MCF 10A (cell line): ENCODE data around the gene ADAMTS4. TPM values are rescaled to one million over a fixed set of nuclear protein-coding genes. Genes with fewer than 3 reads are reported as not detected.

Experiments used
- BruUV-seq: library from RNA; stranded (reverse); fragments of 400-500 nt; replicated peaks from 2 replicates; lab custom pipeline; 2021; lab: Mats Ljungman, UMichigan
- CTCF ChIA-PET: fragments of 300-600 bp; sonication (Branson Sonifier 250); formaldehyde crosslinking; extraction: SDS; loops from one replicate; lab custom pipeline; 2021; ENCODE audit warnings: antibody characterized with exemption, inconsistent platforms; lab: Yijun Ruan, JAX
- POLR2A ChIA-PET: fragments of 300-600, 350-650 bp; sonication (Branson Sonifier 250); formaldehyde crosslinking; extraction: SDS; loops from one replicate; lab custom pipeline; 2020; ENCODE audit warnings: antibody characterized with exemption, inconsistent platforms; lab: Yijun Ruan, JAX
- DNase-seq: peaks from one replicate; pipeline ENCODE4 v3.0.0-alpha.2; 2018; ENCODE audit not compliant: unreplicated experiment
- H3K27ac Mint-ChIP-seq: one replicate; pipeline ENCODE4 v1.8.0; 2022; ENCODE audit warnings: mild to moderate bottlenecking, low read depth, mixed read lengths; ENCODE audit not compliant: unreplicated experiment
- H3K27me3 Mint-ChIP-seq: one replicate; pipeline ENCODE4 v1.8.0; 2022; ENCODE audit warnings: mixed read lengths; ENCODE audit not compliant: insufficient read depth, unreplicated experiment
- H3K36me3 Mint-ChIP-seq: one replicate; pipeline ENCODE4 v1.8.0; 2022; ENCODE audit warnings: mild to moderate bottlenecking, moderate library complexity, mixed read lengths; ENCODE audit not compliant: insufficient read depth, unreplicated experiment
- H3K4me1 Mint-ChIP-seq: one replicate; pipeline ENCODE4 v1.8.0; 2022; ENCODE audit warnings: mixed read lengths; ENCODE audit not compliant: insufficient read depth, unreplicated experiment
- H3K4me3 Mint-ChIP-seq: one replicate; pipeline ENCODE4 v1.8.0; 2022; ENCODE audit warnings: mild to moderate bottlenecking, moderate library complexity, mixed read lengths; ENCODE audit not compliant: unreplicated experiment
- H3K9me3 Mint-ChIP-seq: one replicate; pipeline ENCODE4 v1.8.0; 2022; ENCODE audit warnings: mixed read lengths; ENCODE audit not compliant: unreplicated experiment
- CTCF ChIP-seq: fragments of 200-600 bp; IDR thresholded peaks from one replicate; pipeline ENCODE4 v1.8.0; 2022; ENCODE audit warnings: antibody characterized with exemption, mild to moderate bottlenecking; ENCODE audit not compliant: unreplicated experiment
- intact Hi-C: fragments of 100-400 bp; cut with micrococcal nuclease; formaldehyde crosslinking; loops from 2 replicates; pipeline ENCODE4 v1.14.1; 2022
- total RNA-seq: library from RNA; stranded (reverse); gene quantifications from 2 replicates; pipeline ENCODE4 v1.2.3, GENCODE V29; 2022

Gene ADAMTS4
- total RNA-seq, 1 experiment from 2014 or later = not detected

- TSS peak; percentile 93 for BruUV-seq
These were observed 32.8 kb downstream of the ADAMTS4 start, which contains the start of gene PPOX for GRCh38 chr1:161165742-161166668. Gene PPOX (plus strand): TSS chr1:161166426. CDS start chr1:161166848, 422 bp downstream.

GRCh38 chr1:161164901-161165610 lies 33.8 kb downstream of the ADAMTS4 start:
- DNase-seq = no peak
- intact Hi-C loops = no loop called here
- TF ChIP-seq CTCF = no peak
- Mint-ChIP-seq H3K27me3 (no peaks in the 10 kb centered on the region), H3K4me3 (peak overlapping the region; percentile 98), H3K4me1 (peaks cover 51% of the 10 kb centered on the region), H3K9me3 (no peaks in the 10 kb centered on the region), H3K36me3 (peaks cover 57% of the 10 kb centered on the region), H3K27ac (peak overlapping the region; percentile 100)
- CTCF ChIA-PET = interaction anchor here (0.5 to 4.9 kb wide), 28 partner anchors 8 to 1374 kb away, joined by 3 to 56 read pairs (median 5); partner anchors contain the start of genes ADAMTS4, B4GALT3, NDUFS2 and TOMM40L
- BruUV-seq = no TSS peak
- POLR2A ChIA-PET = interaction anchor here (0.6 to 5.5 kb wide), 24 partner anchors 8 to 226 kb away, joined by 3 to 101 read pairs (median 7); partner anchors contain the start of genes B4GALT3, DEDD, F11R and NDUFS2

More at GRCh38 chr1:161165742-161166668, 32.8 kb downstream of the ADAMTS4 start, which contains the start of gene PPOX:
- DNase-seq = peak; percentile 100
- intact Hi-C loops = loop anchor here (1.0 to 2.0 kb wide), 3 partner anchors 11 to 47 kb away; partner anchors contain the start of genes B4GALT3, NDUFS2, NIT1 and PFDN2
- Mint-ChIP-seq H3K4me1 (peaks cover 47% of the 10 kb centered on the region), H3K27ac (peak within 1 kb of the TSS; percentile 100), H3K4me3 (peak within 1 kb of the TSS; percentile 98), H3K27me3 (no peaks in the 10 kb centered on the region), H3K9me3 (no peaks in the 10 kb centered on the region), H3K36me3 (peaks cover 65% of the 10 kb centered on the region)
- peak; percentile 36 for TF ChIP-seq CTCF
- ChIA-PET POLR2A (interaction anchor here (0.6 to 5.5 kb wide), 30 partner anchors 9 to 225 kb away, joined by 3 to 101 read pairs (median 6); partner anchors contain the start of genes B4GALT3, DEDD, F11R and NDUFS2), CTCF (interaction anchor here (0.6 to 4.9 kb wide), 40 partner anchors 9 to 1373 kb away, joined by 3 to 56 read pairs (median 4); partner anchors contain the start of genes ADAMTS4, APOA2, B4GALT3 and NDUFS2)

GRCh38 chr1:161163793-161164192 lies 35.1 kb downstream of the ADAMTS4 start:
- Mint-ChIP-seq H3K4me1 (peaks cover 58% of the 10 kb centered on the region), H3K27ac (peak overlapping the region; percentile 100), H3K4me3 (no peak overlapping the region), H3K36me3 (peaks cover 51% of the 10 kb centered on the region), H3K9me3 (no peaks in the 10 kb centered on the region), H3K27me3 (no peaks in the 10 kb centered on the region)
- ChIA-PET POLR2A (interaction anchor here (3.9 to 5.3 kb wide), 4 partner anchors 10 to 47 kb away, joined by 51 to 77 read pairs (median 64); partner anchors contain the start of genes DEDD, NDUFS2, NIT1 and PFDN2), CTCF (interaction anchor here (0.6 to 4.9 kb wide), 6 partner anchors 17 to 218 kb away, joined by 4 to 56 read pairs (median 22); partner anchors contain the start of genes NDUFS2 and TOMM40L)
- intact Hi-C loops = no loop called here
- TF ChIP-seq CTCF = no peak
- DNase-seq = no peak
- no TSS peak for BruUV-seq
